ENCODE data around the gene RELL1. TPM values are rescaled to one million over a fixed set of nuclear protein-coding genes. Genes with fewer than 3 reads are reported as not detected.

The RELL1 gene
- total RNA-seq, 2 experiments from 2014 or later: 53.5 to 62.3 TPM

DNA sequence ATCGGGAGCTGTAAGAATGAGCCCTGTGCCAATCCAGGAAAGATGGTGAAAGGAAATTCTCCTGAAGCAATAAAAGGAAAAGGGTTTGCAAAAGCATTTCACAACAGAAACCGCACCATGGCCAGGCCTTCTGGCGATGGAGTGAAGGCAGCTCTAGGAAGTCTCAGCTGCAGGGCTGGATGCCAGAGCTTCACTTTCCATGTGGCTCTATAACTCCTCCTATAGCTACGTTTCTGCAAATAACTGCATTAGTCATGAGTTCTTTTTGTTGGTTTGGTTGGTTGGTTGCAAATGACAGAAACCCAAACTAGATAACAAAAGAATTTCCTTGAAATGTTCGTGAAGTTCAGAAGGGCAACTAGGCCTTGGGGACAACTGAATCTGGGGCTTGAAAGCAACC lies 84.6 kb downstream of the RELL1 start:
- no peak overlapping the region for H3K27ac ChIP-seq (ENCODE audit: low read depth, low read length, poor library complexity, severe bottlenecking)
- H3K79me2 ChIP-seq (ENCODE audit: insufficient read depth, low read depth, low read length): no peaks in the 10 kb centered on the region
- CTCF ChIA-PET (ENCODE audit: unreplicated experiment): no interaction called here
- TF ChIP-seq, protein P1, sequence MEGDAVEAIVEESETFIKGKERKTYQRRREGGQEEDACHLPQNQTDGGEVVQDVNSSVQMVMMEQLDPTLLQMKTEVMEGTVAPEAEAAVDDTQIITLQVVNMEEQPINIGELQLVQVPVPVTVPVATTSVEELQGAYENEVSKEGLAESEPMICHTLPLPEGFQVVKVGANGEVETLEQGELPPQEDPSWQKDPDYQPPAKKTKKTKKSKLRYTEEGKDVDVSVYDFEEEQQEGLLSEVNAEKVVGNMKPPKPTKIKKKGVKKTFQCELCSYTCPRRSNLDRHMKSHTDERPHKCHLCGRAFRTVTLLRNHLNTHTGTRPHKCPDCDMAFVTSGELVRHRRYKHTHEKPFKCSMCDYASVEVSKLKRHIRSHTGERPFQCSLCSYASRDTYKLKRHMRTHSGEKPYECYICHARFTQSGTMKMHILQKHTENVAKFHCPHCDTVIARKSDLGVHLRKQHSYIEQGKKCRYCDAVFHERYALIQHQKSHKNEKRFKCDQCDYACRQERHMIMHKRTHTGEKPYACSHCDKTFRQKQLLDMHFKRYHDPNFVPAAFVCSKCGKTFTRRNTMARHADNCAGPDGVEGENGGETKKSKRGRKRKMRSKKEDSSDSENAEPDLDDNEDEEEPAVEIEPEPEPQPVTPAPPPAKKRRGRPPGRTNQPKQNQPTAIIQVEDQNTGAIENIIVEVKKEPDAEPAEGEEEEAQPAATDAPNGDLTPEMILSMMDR (conservative IDR thresholded peaks at IDR 0.05; ENCODE audit: low read length): no peak
- no peak for TF ChIP-seq EZH2phosphoT487 (IDR thresholded peaks at IDR 0.05; ENCODE audit: borderline replicate concordance, low read depth, low read length)
- no peak overlapping the region for H3K4me3 ChIP-seq (ENCODE audit: low read depth, low read length, poor library complexity, severe bottlenecking)
- no peak for DNase-seq (ENCODE audit: low spot score)
- no peaks in the 10 kb centered on the region for H3K9me2 ChIP-seq (ENCODE audit: insufficient read depth, low read length)
- H4K20me1 ChIP-seq (ENCODE audit: insufficient read depth, low read length): no peaks in the 10 kb centered on the region
- POLR2A ChIA-PET: interaction anchor here (0.8 to 1.1 kb wide), 4 partner anchors 11 to 277 kb away, joined by 3 to 4 read pairs (median 3); no protein-coding TSS in a partner anchor
- H2AFZ ChIP-seq (ENCODE audit: low read length): no peak overlapping the region
- H3K36me3 ChIP-seq (ENCODE audit: insufficient read depth, low read length): no peaks in the 10 kb centered on the region; the same call in 1 of the 2 replicates
- intact Hi-C loops (cut with micrococcal nuclease; ENCODE audit: unreplicated experiment): loop anchor here (10.0 kb wide), 1 partner anchor 433 kb away; no protein-coding TSS in a partner anchor
- H3K4me1 ChIP-seq (ENCODE audit: insufficient read depth, low read length, poor library complexity, severe bottlenecking): no peaks in the 10 kb centered on the region
- H3K9me3 ChIP-seq (ENCODE audit: low read length): no peaks in the 10 kb centered on the region
- H3K4me2 ChIP-seq (ENCODE audit: low read length): no peak overlapping the region
- no TSS peak for BruUV-seq (replicated peaks)

DNA sequence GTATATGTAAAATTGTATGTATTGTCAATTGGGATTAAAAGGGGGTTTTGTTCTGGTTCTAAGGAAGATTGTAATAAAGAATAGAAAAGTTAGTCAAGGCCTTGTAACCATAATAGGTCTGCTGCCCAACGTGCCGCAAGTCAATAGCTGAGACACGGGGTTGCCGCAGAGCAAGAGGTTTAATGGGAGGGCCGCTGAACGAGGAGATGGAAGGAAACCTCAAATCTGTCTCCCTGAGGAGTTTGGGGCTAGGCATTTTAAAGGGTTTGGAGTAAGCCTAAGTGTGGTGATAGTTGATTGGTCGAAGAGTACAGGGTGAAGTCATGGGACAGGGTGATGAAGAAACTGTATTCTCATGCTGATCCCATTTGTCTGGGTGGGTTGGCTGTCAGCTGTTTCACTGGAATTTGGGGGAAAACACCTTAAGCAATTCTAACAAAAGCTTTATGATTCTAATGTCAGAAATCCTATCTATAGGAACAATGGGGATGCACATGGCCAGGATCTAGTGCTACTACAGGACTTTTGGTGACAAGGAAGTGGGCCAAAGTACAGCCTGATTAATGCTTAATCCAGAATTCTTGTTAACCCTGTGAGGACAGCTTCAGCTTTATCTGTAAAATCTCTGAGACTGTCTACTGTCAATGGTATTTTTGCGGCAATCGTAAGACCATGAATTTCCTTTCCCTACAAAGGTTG lies 86.9 kb downstream of the RELL1 start:
- Histone ChIP-seq H4K20me1 (ENCODE audit: insufficient read depth, low read length) (no peaks in the 10 kb centered on the region), H3K4me3 (ENCODE audit: low read depth, low read length, poor library complexity, severe bottlenecking) (no peak overlapping the region), H3K27ac (ENCODE audit: low read depth, low read length, poor library complexity, severe bottlenecking) (no peak overlapping the region), H3K36me3 (ENCODE audit: insufficient read depth, low read length) (no peaks in the 10 kb centered on the region; the same call in 1 of the 2 replicates), H3K4me2 (ENCODE audit: low read length) (no peak overlapping the region), H2AFZ (ENCODE audit: low read length) (no peak overlapping the region), H3K9me3 (ENCODE audit: low read length) (no peaks in the 10 kb centered on the region), H3K4me1 (ENCODE audit: insufficient read depth, low read length, poor library complexity, severe bottlenecking) (peaks cover 6% of the 10 kb centered on the region), H3K79me2 (ENCODE audit: insufficient read depth, low read depth, low read length) (no peaks in the 10 kb centered on the region), H3K9me2 (ENCODE audit: insufficient read depth, low read length) (no peaks in the 10 kb centered on the region)
- no peak for DNase-seq (ENCODE audit: low spot score)
- intact Hi-C loops (cut with micrococcal nuclease; ENCODE audit: unreplicated experiment): no loop called here
- ChIA-PET POLR2A (no interaction called here), CTCF (ENCODE audit: unreplicated experiment) (no interaction called here)
- BruUV-seq (replicated peaks): no TSS peak
- TF ChIP-seq EZH2phosphoT487 (IDR thresholded peaks at IDR 0.05; ENCODE audit: borderline replicate concordance, low read depth, low read length): no peak
- TF ChIP-seq, protein P1 (conservative IDR thresholded peaks at IDR 0.05; ENCODE audit: low read length): no peak

- Histone ChIP-seq H3K36me3 (ENCODE audit: insufficient read depth, low read length) (no peaks in the 10 kb centered on the region; the same call in 1 of the 2 replicates), H4K20me1 (ENCODE audit: insufficient read depth, low read length) (no peaks in the 10 kb centered on the region), H3K4me1 (ENCODE audit: insufficient read depth, low read length, poor library complexity, severe bottlenecking) (peaks cover 6% of the 10 kb centered on the region), H3K9me2 (ENCODE audit: insufficient read depth, low read length) (no peaks in the 10 kb centered on the region), H3K4me3 (ENCODE audit: low read depth, low read length, poor library complexity, severe bottlenecking) (no peak overlapping the region), H2AFZ (ENCODE audit: low read length) (no peak overlapping the region), H3K79me2 (ENCODE audit: insufficient read depth, low read depth, low read length) (no peaks in the 10 kb centered on the region), H3K4me2 (ENCODE audit: low read length) (no peak overlapping the region), H3K27ac (ENCODE audit: low read depth, low read length, poor library complexity, severe bottlenecking) (no peak overlapping the region), H3K9me3 (ENCODE audit: low read length) (no peaks in the 10 kb centered on the region)
- TF ChIP-seq EZH2phosphoT487 (IDR thresholded peaks at IDR 0.05; ENCODE audit: borderline replicate concordance, low read depth, low read length): no peak
- BruUV-seq (replicated peaks): no TSS peak
- no peak for DNase-seq (ENCODE audit: low spot score)
- intact Hi-C loops (cut with micrococcal nuclease; ENCODE audit: unreplicated experiment): no loop called here
- ChIA-PET CTCF (ENCODE audit: unreplicated experiment) (no interaction called here), POLR2A (interaction anchor here (0.6 kb wide), 2 partner anchors 15 to 62 kb away, joined by 4 to 6 read pairs; no protein-coding TSS in a partner anchor)
These were observed 89.1 kb downstream of the RELL1 start for GRCh38 chr4:37597034-37597433.
